Diencephalon (tissue), 1 donor: ENCODE results near the gene CLEC7A. TPM values are rescaled to one million over a fixed set of nuclear protein-coding genes. Genes with fewer than 3 reads are reported as not detected.

Source experiments
- total RNA-seq: library from RNA; depleted of rRNA; stranded (reverse); fragments of >200 nt; gene quantifications from one replicate; pipeline ENCODE4 v1.2.3, GENCODE V29; 2014

The CLEC7A gene
- 2.1 TPM for total RNA-seq

GRCh38 chr12:10130042-10130441 is at the start of gene CLEC7A:
Gene CLEC7A, minus strand, starts transcription at chr12:10130199. Its CDS starts 117 bp downstream, at chr12:10130082.

GRCh38 chr12:10178821-10179220 is 48.8 kb upstream of the CLEC7A start, which contains the start of gene TMEM52B:
Gene TMEM52B, plus strand, starts transcription at chr12:10179032. Its CDS starts 543 bp downstream, at chr12:10179575.

GRCh38 chr12:10171973-10172728 is 42.2 kb upstream of the CLEC7A start, which contains the start of gene OLR1:
Gene OLR1, minus strand, starts transcription at chr12:10172132. Its CDS starts 55 bp downstream, at chr12:10172077.

GRCh38 chr12:10098791-10099190 is 31.2 kb downstream of the CLEC7A start, which contains the start of gene CLEC1A:
Gene CLEC1A, minus strand, starts transcription at chr12:10098985. Its CDS starts 63 bp downstream, at chr12:10098922.

Other genes starting within 250 kb of the CLEC7A start
- gene KLRF2, start 248.7 kb downstream of the CLEC7A start, total RNA-seq, result not detected
- gene CLEC2A, start 197.8 kb downstream of the CLEC7A start, total RNA-seq, result not detected
- gene CLEC12A, start 158.8 kb downstream of the CLEC7A start, total RNA-seq, result 0.23 TPM
- gene CLEC1B, start 131.1 kb downstream of the CLEC7A start, total RNA-seq, result not detected
- gene CLEC12B, start 119.6 kb downstream of the CLEC7A start, total RNA-seq, result not detected
- not detected for gene CLEC9A, start 99.5 kb downstream of the CLEC7A start, total RNA-seq
- gene CLEC1A, start 31.2 kb downstream of the CLEC7A start, total RNA-seq, result 0.69 TPM
- 16.4 TPM for gene OLR1, start 41.9 kb upstream of the CLEC7A start, total RNA-seq
- gene TMEM52B, start 48.8 kb upstream of the CLEC7A start, total RNA-seq, result 2.3 TPM
- 85.3 TPM for gene GABARAPL1, start 82.7 kb upstream of the CLEC7A start, total RNA-seq
- under 0.01 TPM for gene KLRD1, start 177.7 kb upstream of the CLEC7A start, total RNA-seq